SIG-M5 treated with dmso at 0.1 percent for 504 hours (cell line): ENCODE measurements around the gene AQP12B.

ENCODE experiments used
- DNase-seq: peaks from one replicate; lab custom pipeline; 2025; ENCODE audit not compliant: unreplicated experiment; lab: John Stamatoyannopoulos, UW

Gene AQP12B

GRCh38 chr2:240650254-240650965 is 32.3 kb downstream of the AQP12B start:
- DNase-seq = no peak

GRCh38 chr2:240649331-240649730 is 33.4 kb downstream of the AQP12B start:
- DNase-seq = no peak

DNA sequence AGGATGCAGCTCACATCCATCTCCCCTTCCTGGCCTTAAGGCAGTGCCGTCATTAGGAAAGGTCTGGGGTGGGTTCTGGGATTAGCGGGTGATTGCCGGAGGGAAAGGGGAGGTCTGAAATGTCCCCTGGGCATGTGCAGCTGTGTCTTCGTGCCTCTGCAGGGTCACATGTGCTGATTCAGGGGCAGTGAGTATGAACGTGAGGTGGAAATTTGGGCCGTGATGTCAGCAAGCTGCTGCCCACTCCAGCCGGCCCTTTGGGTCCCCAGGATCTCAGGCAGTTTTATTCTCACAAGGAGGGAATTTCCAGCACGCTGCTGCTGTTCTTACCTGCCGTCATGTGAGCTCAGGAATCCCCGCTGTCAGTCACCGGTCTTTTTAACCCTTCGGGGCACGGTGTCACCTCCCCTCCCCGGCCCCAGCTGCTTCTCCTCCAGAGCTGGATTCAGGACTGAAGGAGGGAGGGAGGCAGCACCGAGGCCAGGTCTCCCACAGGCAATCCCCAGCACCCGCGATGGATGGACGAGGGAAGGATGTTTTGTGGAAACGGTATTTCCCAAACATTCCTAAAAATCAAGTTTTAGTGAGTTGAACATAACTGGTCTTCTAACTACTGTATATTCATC is 33.9 kb downstream of the AQP12B start:
- no peak for DNase-seq

DNA sequence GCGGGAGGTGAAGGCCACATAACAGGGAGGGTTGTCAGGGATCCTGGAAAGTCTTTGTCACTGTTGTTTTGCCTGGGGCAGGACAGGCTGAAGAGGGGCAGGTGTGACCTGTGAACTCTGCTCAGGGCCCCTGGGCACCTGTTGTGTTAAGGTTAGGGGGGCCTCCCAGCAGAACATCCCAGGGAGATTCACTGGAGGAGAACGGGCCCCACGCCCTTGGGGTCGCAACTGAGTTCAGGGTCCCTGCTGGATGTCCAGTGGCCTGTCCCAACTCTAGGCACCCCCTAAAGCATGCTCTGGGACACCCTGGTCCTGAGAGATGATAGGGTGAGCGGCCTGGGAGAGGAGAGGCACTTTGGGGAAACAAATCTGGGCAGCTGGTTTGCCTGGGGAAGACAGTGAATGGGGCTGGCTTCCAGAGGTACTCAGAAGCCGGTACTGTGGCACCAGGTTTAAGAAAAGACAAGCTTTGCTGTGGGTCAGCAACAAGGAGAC is 34.5 kb downstream of the AQP12B start:
- DNase-seq = no peak

DNA sequence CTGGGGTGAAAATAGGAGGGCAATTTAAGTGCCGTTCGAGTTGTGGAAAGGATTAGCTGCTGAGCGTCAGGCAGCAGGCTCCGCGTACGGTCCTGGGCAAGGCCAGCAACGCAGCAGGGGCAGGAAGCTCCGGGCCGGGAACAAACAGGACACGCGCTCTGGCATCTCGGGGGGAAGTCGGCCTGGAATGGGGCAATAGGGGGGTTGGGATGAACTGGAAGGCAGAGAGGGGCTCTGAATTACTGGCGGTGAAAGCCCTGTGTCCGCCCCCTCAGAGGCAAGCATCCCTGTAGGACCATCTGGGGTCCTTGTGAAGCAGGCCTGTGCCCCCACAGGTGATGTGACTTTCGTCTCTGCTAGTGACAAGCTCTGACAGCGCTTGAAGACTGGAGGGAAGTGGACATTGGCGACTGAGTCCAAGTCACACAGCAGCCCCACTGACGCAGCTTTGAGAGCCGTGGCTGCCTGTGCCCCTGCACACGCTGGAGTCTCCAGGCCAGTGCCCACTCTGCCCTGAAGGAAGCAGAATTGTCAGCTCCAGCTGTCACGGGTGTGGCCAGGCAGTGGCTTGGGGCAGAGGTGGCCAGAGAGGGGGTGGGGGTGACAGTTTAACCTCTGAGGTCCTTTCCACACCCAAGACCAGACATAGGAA is 35.1 kb downstream of the AQP12B start:
- DNase-seq = no peak

DNA sequence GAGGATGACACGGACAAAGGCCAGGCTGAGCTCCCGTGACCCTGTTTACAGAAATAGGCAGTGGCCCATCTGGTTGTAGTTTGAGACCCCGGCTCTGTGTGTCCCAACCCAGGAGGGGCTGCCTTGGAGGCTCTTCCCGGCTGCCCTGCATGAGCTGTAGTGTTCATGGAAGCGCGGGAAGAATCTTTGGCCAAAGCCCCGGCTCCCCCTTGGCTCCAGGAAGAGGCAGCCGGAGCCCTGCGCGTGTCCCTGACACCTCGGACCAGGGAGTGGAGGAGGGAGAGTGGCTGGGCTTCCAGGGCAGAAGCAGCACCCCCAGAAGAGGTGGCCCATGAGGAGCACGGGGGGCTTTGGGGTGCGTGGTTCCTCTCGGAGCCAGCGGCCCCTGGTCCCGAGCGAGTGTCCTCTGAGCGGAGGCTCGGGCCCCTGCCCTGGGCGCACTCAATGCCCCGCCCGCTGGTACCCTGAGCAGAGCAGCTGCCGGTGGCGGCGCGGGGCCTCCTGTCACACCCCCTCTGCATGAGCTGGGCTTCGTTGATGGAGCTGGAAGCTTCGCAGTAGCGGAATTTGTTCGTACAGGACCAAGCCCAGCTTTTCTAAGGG is 35.7 kb downstream of the AQP12B start:
- no peak for DNase-seq

DNA sequence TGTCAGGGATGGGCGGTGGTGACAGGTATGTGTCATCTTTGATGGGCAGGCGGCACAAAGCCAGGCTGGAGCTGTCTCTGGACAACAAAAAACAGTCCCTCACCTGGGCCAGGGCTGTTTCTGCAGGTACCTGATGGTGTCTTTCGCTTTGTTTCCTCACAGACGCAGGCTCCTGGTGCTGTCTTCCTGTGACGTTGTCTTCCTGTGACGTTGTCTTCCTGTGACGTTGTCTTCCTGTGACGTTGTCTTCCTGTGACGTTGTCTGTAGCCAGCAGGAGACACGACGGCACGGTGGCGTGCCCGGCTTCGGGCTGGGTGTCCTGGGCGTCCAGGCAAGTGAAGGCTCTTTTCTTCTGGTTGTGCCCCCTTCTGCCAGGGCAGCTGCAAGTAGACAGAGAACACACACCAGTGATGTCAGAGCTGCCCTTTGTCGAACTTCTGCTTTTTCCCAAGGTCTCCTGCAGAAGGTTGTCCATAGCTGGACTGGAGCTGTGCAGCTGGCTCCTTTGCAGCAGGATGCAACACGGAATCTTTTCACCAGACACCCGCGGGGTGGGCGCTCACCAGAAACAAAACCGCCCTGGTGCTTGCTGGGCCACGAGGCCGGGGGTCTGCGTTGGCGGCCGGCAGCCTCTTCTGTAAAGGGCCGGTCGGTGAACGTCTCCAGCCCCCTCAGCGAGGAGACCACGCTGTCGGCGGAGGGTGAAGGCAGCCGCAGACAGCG is 36.3 kb downstream of the AQP12B start:
- peak; percentile 2 for DNase-seq

DNA sequence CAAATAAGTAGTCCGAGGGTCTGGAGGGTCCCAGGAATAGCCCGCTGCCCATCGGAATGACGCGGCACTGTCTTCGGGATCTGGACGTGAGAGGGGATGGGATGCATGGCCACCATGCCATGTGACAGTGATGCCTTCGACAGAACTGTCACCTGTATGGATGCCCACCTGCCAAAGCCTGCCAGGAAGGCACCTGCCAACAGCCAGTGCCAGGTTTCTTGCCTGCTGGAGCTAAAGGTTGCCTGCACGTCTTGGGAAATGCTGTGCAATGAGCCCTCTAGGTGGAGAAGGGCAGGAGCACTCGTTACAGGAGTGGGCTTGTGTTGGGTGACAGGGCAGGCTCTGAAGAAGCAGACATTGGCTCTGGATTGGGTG is 36.9 kb downstream of the AQP12B start:
- no peak for DNase-seq

- no peak for DNase-seq
Observed at GRCh38 chr2:240645346-240645745, 37.3 kb downstream of the AQP12B start.

DNA sequence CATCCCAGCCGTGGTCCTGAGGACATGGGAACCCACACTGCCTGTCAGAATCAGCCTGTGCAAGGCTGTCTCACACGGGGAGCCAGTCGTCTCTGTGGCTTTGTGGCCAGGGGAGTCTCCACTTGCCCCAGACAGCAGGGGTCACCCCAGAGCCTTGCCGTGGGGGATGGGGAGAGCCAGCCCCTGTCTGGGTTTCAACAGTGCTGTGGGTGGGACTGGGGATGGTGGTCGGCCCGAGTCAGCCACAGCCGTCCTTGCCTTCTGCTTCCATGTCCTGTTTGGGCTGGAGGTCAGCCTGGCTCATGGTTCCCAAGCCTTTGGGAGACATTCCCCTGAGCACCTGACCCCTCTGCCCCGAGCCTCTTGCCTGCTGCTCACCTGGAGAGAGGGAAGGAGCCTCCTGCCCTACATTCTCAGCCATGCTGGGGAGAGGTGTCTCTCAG is 37.8 kb downstream of the AQP12B start:
- DNase-seq = no peak

DNA sequence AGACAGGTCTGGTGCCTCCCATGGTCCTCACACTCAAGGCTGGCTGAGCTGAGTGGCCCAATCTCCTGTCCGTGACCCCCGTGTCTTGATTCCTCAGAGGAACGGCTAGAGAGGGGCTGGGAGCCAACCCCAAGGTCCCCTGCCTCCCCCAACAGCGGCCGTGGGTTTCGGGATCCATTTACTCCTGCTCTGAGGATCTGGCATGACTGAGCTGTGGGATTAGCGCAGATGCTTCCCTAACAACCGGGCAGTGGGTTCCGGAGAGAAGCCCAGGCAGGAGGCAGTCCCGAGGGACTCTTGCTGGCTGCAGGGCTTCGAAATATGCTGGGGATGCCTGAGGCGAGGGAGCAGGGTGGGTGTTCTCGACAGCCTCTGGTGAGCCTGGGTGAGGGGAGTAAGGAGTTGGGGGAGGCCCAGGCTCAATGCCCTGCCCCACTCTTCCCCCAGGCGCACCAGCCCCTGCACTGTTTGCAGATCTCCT is 38.5 kb downstream of the AQP12B start:
- DNase-seq = no peak

DNA sequence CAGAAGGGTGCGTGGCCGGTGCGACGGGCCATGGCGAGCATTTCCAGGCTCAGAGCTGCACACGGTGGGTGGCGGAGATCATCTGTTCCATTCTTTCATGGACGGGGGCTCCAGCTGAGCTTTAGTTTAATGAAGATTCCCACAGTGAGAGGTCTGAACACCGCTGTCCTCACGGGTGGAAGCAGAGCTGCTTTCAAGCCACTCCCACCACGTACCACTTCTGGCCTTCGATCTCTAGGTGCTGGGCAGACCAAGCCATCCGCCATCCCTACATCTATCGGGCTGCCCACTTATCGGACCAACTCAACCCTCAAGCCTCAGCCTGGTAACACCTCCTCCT is 38.9 kb downstream of the AQP12B start:
- no peak for DNase-seq

DNA sequence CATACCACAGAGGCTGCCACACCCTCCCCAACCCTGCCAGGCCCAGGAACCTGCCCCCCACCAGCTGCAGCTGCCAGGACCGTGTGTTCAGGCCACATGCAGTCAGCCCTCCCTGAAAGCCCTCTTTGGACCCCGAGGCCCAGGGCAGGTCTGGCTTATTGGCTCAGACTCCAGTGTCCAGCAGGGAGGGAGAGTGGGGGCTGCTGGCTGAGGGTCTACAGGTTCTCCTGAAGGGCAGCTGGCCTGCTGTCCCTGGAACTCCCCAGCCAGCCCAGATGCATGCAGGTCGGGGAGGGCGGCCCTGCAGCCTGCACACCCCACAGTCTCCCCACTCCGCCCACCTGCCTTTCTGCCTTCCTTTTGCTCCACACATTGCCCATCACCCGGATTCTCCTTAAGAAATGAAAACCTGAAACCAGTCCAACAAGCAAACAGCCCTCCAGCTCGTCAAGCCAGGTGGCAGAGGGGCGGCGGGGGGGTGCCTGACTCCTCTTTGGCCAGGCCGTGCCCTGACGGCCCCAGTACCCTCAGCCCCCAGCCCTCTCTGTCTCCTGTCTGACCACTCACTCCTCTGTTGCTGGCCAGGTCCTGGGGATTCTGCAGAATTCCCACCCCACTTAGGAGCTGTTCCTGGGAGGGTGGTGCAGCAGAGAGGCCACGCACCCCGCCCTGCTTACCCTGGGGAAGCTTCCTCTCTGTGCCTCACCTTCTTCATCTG is 39.4 kb downstream of the AQP12B start:
- DNase-seq = no peak

GRCh38 chr2:240642806-240643092 is 39.9 kb downstream of the AQP12B start:
- DNase-seq = no peak

GRCh38 chr2:240642061-240642805 is 40.5 kb downstream of the AQP12B start:
- DNase-seq = no peak

GRCh38 chr2:240640939-240641338 is 41.7 kb downstream of the AQP12B start:
- DNase-seq = no peak

- DNase-seq = no peak
Observed at GRCh38 chr2:240639566-240639965, 43.1 kb downstream of the AQP12B start.

DNA sequence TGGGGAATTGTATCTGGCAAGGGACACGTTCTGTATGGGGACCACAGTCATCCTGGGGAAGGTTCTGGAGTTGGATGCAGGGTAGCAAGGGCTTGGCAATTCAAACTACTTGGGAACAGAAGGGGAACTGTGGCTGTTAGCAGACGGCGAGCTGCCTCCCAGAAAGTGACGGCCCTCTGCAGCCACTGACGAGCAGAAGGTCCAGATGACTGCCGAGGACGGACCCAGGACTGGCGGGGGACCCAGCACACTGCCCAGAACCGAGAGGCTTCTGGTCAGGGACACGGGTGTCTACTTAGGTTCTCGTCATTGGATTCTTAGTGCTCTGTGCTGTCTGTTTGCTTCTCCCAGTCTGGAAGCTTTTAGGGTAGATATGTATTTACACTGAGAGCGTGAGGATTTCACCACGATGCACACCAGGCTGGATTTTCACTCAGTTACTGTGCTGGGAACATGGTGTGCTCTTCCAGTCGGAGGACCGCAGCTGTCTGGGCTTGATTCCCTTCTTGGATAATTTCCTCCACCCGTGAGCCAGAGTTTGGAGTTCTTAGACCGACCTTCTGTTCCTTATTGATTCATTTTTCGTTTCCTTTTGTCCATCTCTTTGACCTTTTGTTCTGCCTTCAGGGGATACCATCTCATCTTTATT is 44.0 kb downstream of the AQP12B start:
- DNase-seq = no peak

- no peak for DNase-seq
Observed at GRCh38 chr2:240637901-240638345, 44.8 kb downstream of the AQP12B start.
